Common myeloid progenitor, CD34-positive (primary cell): ENCODE data around the gene STIM1.
A peak's percentile ranks its signal among the peaks of the same experiment; 100 is the strongest.

ENCODE experiments used
- CTCF ChIA-PET: fragments of 350-600 bp; sonication (Branson Sonifier 250); formaldehyde crosslinking; loops from one replicate; lab custom pipeline; 2021; ENCODE audit warnings: antibody characterized with exemption; lab: Charles Lee
- POLR2A ChIA-PET: fragments of 350-600 bp; sonication (Branson Sonifier 250); formaldehyde crosslinking; loops from one replicate; lab custom pipeline; 2021; ENCODE audit warnings: antibody characterized with exemption; lab: Charles Lee
- DNase-seq, 3 donors: peaks; one replicate each; pipeline versions ENCODE4 v3.0.0 to v3.0.0-alpha.2; 2013
- H3K27ac ChIP-seq, 2 experiments: 1 replicate in 1 of 2; 2 replicates in 1 of 2; pipeline ENCODE4 v1.7.0; 2013; ENCODE audit warnings: inconsistent platforms in 2 of 2, low read length in 2 of 2, mild to moderate bottlenecking in 2 of 2, low read depth in 1 of 2, moderate library complexity in 1 of 2; ENCODE audit not compliant: severe bottlenecking in 2 of 2, insufficient read depth in 1 of 2, poor library complexity in 1 of 2
- H3K27me3 ChIP-seq, 5 experiments: replicated peaks in 2 of 5; 1 replicate in 3 of 5; 2 replicates in 2 of 5; pipeline versions ENCODE4 v1.6.1 to v1.7.0; 2013; ENCODE audit warnings: low read length in 4 of 5, mild to moderate bottlenecking in 2 of 5, moderate library complexity in 2 of 5, inconsistent platforms in 1 of 5; ENCODE audit not compliant: insufficient read depth in 5 of 5, control insufficient read depth in 4 of 5
- H3K36me3 ChIP-seq, 4 experiments: 1 replicate in 2 of 4; 2 replicates in 2 of 4; pipeline versions ENCODE4 v1.6.1 to v1.7.0; 2013; ENCODE audit warnings: low read length in 3 of 4, control low read depth in 1 of 4, mild to moderate bottlenecking in 1 of 4; ENCODE audit not compliant: control insufficient read depth in 4 of 4, insufficient read depth in 4 of 4
- H3K4me1 ChIP-seq, 4 experiments: 1 replicate in 3 of 4; 2 replicates in 1 of 4; pipeline versions ENCODE4 v1.6.1 to v1.7.1; 2013; ENCODE audit warnings: low read length in 3 of 4, mild to moderate bottlenecking in 3 of 4, control low read depth in 1 of 4, inconsistent platforms in 1 of 4, moderate library complexity in 1 of 4; ENCODE audit not compliant: control insufficient read depth in 4 of 4, insufficient read depth in 4 of 4; ENCODE audit errors: control extremely low read depth in 1 of 4
- H3K4me3 ChIP-seq, 7 experiments: 1 replicate in 4 of 7; 2 replicates in 3 of 7; pipeline versions ENCODE4 v1.5.1 to v1.7.0; 2013; ENCODE audit warnings: mild to moderate bottlenecking in 7 of 7, low read length in 6 of 7, moderate library complexity in 6 of 7, inconsistent platforms in 2 of 7, low read depth in 2 of 7, control low read depth in 1 of 7; ENCODE audit not compliant: insufficient read depth in 4 of 7, control insufficient read depth in 1 of 7; ENCODE audit errors: extremely low read depth in 1 of 7
- H3K9me3 ChIP-seq, 5 experiments: 1 replicate in 4 of 5; 2 replicates in 1 of 5; pipeline versions ENCODE4 v1.6.1 to v1.7.1; 2013; ENCODE audit warnings: low read length in 4 of 5, mild to moderate bottlenecking in 2 of 5, inconsistent platforms in 1 of 5, low read depth in 1 of 5, moderate library complexity in 1 of 5; ENCODE audit not compliant: control insufficient read depth in 4 of 5, insufficient read depth in 2 of 5; ENCODE audit errors: control extremely low read depth in 1 of 5
- WGBS: methylation state at CpG from one replicate; pipeline ENCODE4 v1.1.5; 2013; ENCODE audit not compliant: insufficient coverage; 5-methylcytosine and 5-hydroxymethylcytosine counted together

Gene STIM1

GRCh38 chr11:3827434-3828186, 27.9 kb upstream of the STIM1 start:
- POLR2A ChIA-PET = interaction anchor here (1.5 kb wide), 1 partner anchor 14 kb away, joined by 5 read pairs; no protein-coding TSS in a partner anchor
- 93% methylated on average over 34 of the region's 35 CpGs for WGBS
- Histone ChIP-seq H3K27ac (peak overlapping the region in 1 of 2 experiments; percentile 2), H3K4me3 (no peak overlapping the region), H3K4me1 (peaks cover 18 to 39% (median 29%) of the 10 kb centered on the region in 4 experiments), H3K9me3 (no peaks in the 10 kb centered on the region), H3K27me3 (no peaks in the 10 kb centered on the region), H3K36me3 (peaks cover 15 to 81% (median 38%) of the 10 kb centered on the region in 4 experiments)
- CTCF ChIA-PET = interaction anchor here (0.8 to 11.9 kb wide), 4 partner anchors 11 to 246 kb away, joined by 3 to 266 read pairs (median 6); partner anchors contain the start of gene RHOG
- DNase-seq = no peak

DNA sequence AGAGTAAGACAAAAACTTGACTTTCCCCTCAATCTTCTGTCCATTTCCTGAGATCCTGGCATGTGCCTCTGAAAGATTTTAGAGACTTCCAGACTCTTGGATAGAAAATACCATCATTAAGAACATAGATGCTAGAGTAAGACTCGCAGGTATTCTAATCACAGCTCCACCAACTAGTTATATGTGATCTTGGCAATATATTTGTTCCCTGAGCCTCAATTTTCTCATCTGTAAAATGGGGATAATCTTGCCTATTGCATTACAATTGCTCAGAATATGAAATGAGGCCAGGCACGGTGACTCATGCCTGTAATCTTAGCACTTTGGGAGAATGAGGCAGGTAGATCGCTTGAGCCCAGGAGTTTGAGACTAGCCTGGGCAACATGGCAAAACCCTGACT, 25.4 kb upstream of the STIM1 start:
- peaks cover 35 to 58% (median 51%) of the 10 kb centered on the region in 4 experiments for H3K4me1 ChIP-seq

DNA sequence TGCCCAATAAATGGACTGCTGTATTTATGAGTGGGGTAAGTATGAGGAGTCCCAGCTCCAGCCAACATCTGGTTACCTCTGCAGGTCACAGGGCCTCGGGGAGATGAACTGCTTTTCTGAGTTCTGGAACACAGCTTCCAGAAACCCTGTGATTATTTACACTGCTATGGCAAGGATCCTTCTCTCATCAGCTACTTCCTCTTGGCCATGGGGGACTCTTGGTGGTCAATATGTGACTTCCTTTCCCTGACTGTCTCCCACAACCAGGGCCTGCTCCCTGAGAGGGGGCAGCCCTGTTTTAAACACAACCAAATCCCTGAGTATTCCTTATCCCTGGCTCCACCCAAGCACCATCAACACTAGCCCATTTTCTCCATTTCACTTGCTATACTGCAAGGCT, 24.7 kb upstream of the STIM1 start:
- CTCF ChIA-PET = interaction anchor here (0.9 to 19.0 kb wide), 4 partner anchors 9 to 242 kb away, joined by 3 to 314 read pairs (median 141); partner anchors contain the start of genes RHOG and STIM1
- peaks cover 15 to 85% (median 32%) of the 10 kb centered on the region in 4 experiments for H3K36me3 ChIP-seq
- H3K9me3 ChIP-seq = no peaks in the 10 kb centered on the region
- H3K4me1 ChIP-seq = peaks cover 41 to 60% (median 54%) of the 10 kb centered on the region in 4 experiments
- POLR2A ChIA-PET = interaction anchor here (0.9 to 2.3 kb wide), 3 partner anchors 9 to 22 kb away, joined by 3 to 10 read pairs (median 4); partner anchors contain the start of gene RHOG
- 33% methylated on average over 1 of the region's 1 CpG for WGBS
- peak overlapping the region in 2 of 7 experiments; percentile 10 to 50 for H3K4me3 ChIP-seq
- peak overlapping the region; percentile 37 to 40 for H3K27ac ChIP-seq
- H3K27me3 ChIP-seq = no peaks in the 10 kb centered on the region
- peak in 2 of 3 donors; percentile 22 to 35 for DNase-seq

More for the DNA sequence above, 25.4 kb upstream of the STIM1 start:
- H3K4me3 ChIP-seq = no peak overlapping the region
- no peaks in the 10 kb centered on the region for H3K27me3 ChIP-seq
- no peaks in the 10 kb centered on the region for H3K9me3 ChIP-seq
- H3K27ac ChIP-seq = no peak overlapping the region
- peaks cover 15 to 87% (median 35%) of the 10 kb centered on the region in 4 experiments for H3K36me3 ChIP-seq
- WGBS = 100% methylated on average over 1 of the region's 3 CpGs
- CTCF ChIA-PET = interaction anchor here (0.9 to 19.0 kb wide), 4 partner anchors 8 to 243 kb away, joined by 3 to 314 read pairs (median 141); partner anchors contain the start of genes RHOG and STIM1
- no peak for DNase-seq
- POLR2A ChIA-PET = interaction anchor here (0.9 to 2.3 kb wide), 3 partner anchors 10 to 21 kb away, joined by 3 to 10 read pairs (median 4); partner anchors contain the start of gene RHOG

DNA sequence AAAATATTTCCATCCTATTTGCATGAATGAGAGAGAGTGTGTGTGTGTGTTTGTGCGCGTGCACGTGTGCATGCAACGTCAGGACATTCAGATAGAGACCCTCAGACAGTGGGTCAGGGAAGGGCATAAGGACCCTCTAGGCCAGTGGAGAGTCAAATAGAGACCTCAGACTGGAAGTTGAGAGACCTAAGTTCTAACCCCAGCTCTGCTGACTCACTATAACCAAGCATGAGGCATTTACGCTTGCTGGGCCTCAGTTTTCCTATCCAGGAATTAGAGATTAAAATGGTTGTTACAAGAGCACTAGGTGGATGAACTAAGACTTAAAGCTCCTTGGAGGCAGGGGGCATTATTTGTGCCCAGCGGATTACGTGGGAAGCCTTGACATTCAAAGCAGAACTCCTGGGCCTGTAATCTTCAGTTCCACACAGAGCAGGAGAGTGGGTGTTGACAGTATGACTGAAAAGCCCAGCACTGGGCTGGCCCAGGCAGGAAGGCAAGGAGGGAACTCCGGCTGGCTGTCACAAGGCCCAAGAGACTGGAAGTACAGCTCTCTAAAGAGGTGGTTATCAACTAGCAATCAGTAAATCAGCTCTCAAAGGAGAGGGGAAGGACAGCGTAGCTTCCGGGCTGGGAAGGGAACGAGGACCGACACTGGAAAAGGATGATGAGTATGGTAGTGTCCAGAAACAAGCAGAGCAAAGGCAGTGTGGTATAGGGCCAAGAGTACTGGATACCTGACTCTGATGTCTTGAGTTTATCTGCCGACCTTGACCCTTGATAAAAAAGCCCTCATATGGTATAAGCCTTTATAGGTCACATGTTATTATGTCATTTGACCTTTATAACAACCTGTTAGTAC, 23.9 kb upstream of the STIM1 start:
- peak in 2 of 3 donors; percentile 32 to 49 for DNase-seq
- CTCF ChIA-PET = interaction anchor here (0.7 to 19.0 kb wide), 7 partner anchors 10 to 241 kb away, joined by 3 to 314 read pairs (median 5); partner anchors contain the start of genes PGAP2, RHOG and STIM1
- Histone ChIP-seq H3K36me3 (peaks cover 15 to 76% (median 27%) of the 10 kb centered on the region in 4 experiments), H3K4me1 (peaks cover 44 to 68% (median 63%) of the 10 kb centered on the region in 4 experiments), H3K27ac (peak overlapping the region; percentile 21 to 77), H3K27me3 (no peaks in the 10 kb centered on the region), H3K9me3 (no peaks in the 10 kb centered on the region), H3K4me3 (peak overlapping the region in 2 of 7 experiments; percentile 6 to 10)
- WGBS = 47% methylated on average over 12 of the region's 13 CpGs
- POLR2A ChIA-PET = interaction anchor here (1.4 to 2.3 kb wide), 2 partner anchors 8 to 23 kb away, joined by 3 to 10 read pairs; partner anchors contain the start of gene RHOG

- H3K4me1 ChIP-seq = peaks cover 52 to 77% (median 75%) of the 10 kb centered on the region in 4 experiments
- WGBS = 83% methylated on average over 1 of the region's 2 CpGs
- H3K36me3 ChIP-seq = peaks cover 7 to 64% (median 16%) of the 10 kb centered on the region in 4 experiments
- H3K4me3 ChIP-seq = peak overlapping the region in 2 of 7 experiments; percentile 1 to 19
- DNase-seq = no peak
- H3K27me3 ChIP-seq = no peaks in the 10 kb centered on the region
- peak overlapping the region in 1 of 2 experiments; percentile 77 for H3K27ac ChIP-seq
- ChIA-PET CTCF (interaction anchor here (0.7 to 19.0 kb wide), 7 partner anchors 11 to 241 kb away, joined by 4 to 314 read pairs (median 6); partner anchors contain the start of genes PGAP2, RHOG and STIM1), POLR2A (interaction anchor here (0.7 kb wide), 1 partner anchor 1967 kb away, joined by 3 read pairs; no protein-coding TSS in a partner anchor)
- H3K9me3 ChIP-seq = no peaks in the 10 kb centered on the region
Observed at GRCh38 chr11:3832816-3833215, 22.6 kb upstream of the STIM1 start.

DNA sequence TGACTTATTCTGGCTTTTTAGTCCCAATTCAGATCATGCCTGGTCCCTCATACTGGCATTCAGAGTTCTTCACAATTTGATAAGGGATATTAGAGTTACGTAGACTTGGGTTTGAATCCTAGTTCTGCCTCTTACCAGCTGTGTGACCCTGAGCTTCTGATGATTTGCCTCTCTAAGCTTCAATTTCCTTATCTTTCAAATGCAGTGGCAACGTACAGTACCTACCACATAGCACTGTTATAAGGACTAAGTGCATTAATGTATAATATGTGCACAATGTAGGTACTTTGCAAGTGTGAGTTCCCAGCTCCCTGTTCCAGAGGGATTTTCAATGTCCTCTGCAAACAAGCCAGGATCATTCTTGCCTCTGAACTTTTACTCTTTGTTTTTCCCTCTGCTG, 22.0 kb upstream of the STIM1 start:
- ChIA-PET CTCF (interaction anchor here (0.7 to 19.0 kb wide), 5 partner anchors 12 to 240 kb away, joined by 4 to 314 read pairs (median 6); partner anchors contain the start of genes RHOG and STIM1), POLR2A (interaction anchor here (0.7 kb wide), 1 partner anchor 1968 kb away, joined by 3 read pairs; no protein-coding TSS in a partner anchor)
- H3K9me3 ChIP-seq = no peaks in the 10 kb centered on the region
- DNase-seq = peak in 1 of 3 donors; percentile 43
- peaks cover 58 to 84% (median 81%) of the 10 kb centered on the region in 4 experiments for H3K4me1 ChIP-seq
- peaks cover 4 to 58% (median 12%) of the 10 kb centered on the region in 4 experiments for H3K36me3 ChIP-seq
- H3K27ac ChIP-seq = peak overlapping the region in 1 of 2 experiments; percentile 77
- peak overlapping the region in 2 of 7 experiments; percentile 9 to 57 for H3K4me3 ChIP-seq
- no peaks in the 10 kb centered on the region for H3K27me3 ChIP-seq
- WGBS = no CpG with 5 or more reads among the region's 2 CpGs
